ENCODE results near the gene CEP85. TPM values are rescaled to one million over a fixed set of nuclear protein-coding genes. Genes with fewer than 3 reads are reported as not detected.

Gene CEP85
- total and polyA plus RNA-seq, 2 of the 13 experiments (the other 11 are each of a cell fraction or from before 2014, with no cell fraction given) = 16.1 to 26.7 TPM

- peak; percentile 31; the same call in 1 of the 2 replicates for TF ChIP-seq MXD4 (CRISPR knock-in tag; IDR thresholded peaks at IDR 0.05)
- TF ChIP-seq ZNF160 (CRISPR knock-in tag; IDR thresholded peaks at IDR 0.05) = peak; percentile 52; the same call in 1 of the 2 replicates
- TF ChIP-seq, protein P1, sequence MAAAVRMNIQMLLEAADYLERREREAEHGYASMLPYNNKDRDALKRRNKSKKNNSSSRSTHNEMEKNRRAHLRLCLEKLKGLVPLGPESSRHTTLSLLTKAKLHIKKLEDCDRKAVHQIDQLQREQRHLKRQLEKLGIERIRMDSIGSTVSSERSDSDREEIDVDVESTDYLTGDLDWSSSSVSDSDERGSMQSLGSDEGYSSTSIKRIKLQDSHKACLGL (CRISPR knock-in tag; IDR thresholded peaks at IDR 0.05) = peak; percentile 83; the same call in 1 of the 2 replicates
- TF ChIP-seq NCOR1 (IDR thresholded peaks at IDR 0.05; ENCODE audit: borderline replicate concordance, low read length) = peak; percentile 44; the same call in 1 of the 2 replicates
- TF ChIP-seq, protein P2, sequence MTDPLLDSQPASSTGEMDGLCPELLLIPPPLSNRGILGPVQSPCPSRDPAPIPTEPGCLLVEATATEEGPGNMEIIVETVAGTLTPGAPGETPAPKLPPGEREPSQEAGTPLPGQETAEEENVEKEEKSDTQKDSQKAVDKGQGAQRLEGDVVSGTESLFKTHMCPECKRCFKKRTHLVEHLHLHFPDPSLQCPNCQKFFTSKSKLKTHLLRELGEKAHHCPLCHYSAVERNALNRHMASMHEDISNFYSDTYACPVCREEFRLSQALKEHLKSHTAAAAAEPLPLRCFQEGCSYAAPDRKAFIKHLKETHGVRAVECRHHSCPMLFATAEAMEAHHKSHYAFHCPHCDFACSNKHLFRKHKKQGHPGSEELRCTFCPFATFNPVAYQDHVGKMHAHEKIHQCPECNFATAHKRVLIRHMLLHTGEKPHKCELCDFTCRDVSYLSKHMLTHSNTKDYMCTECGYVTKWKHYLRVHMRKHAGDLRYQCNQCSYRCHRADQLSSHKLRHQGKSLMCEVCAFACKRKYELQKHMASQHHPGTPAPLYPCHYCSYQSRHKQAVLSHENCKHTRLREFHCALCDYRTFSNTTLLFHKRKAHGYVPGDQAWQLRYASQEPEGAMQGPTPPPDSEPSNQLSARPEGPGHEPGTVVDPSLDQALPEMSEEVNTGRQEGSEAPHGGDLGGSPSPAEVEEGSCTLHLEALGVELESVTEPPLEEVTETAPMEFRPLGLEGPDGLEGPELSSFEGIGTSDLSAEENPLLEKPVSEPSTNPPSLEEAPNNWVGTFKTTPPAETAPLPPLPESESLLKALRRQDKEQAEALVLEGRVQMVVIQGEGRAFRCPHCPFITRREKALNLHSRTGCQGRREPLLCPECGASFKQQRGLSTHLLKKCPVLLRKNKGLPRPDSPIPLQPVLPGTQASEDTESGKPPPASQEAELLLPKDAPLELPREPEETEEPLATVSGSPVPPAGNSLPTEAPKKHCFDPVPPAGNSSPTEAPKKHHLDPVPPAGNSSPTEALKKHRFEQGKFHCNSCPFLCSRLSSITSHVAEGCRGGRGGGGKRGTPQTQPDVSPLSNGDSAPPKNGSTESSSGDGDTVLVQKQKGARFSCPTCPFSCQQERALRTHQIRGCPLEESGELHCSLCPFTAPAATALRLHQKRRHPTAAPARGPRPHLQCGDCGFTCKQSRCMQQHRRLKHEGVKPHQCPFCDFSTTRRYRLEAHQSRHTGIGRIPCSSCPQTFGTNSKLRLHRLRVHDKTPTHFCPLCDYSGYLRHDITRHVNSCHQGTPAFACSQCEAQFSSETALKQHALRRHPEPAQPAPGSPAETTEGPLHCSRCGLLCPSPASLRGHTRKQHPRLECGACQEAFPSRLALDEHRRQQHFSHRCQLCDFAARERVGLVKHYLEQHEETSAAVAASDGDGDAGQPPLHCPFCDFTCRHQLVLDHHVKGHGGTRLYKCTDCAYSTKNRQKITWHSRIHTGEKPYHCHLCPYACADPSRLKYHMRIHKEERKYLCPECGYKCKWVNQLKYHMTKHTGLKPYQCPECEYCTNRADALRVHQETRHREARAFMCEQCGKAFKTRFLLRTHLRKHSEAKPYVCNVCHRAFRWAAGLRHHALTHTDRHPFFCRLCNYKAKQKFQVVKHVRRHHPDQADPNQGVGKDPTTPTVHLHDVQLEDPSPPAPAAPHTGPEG (CRISPR knock-in tag; IDR thresholded peaks at IDR 0.05) = peak; percentile 65; the same call in 1 of the 2 replicates
- peak; percentile 37; the same call in 1 of the 2 replicates for TF ChIP-seq ELF3 (CRISPR knock-in tag; IDR thresholded peaks at IDR 0.05)
- no peak for TF ChIP-seq MAFG (CRISPR knock-in tag; IDR thresholded peaks at IDR 0.05)
- TF ChIP-seq TOPORS (CRISPR knock-in tag; IDR thresholded peaks at IDR 0.05) = peak; percentile 29; the same call in 1 of the 2 replicates
- TF ChIP-seq, protein P3, sequence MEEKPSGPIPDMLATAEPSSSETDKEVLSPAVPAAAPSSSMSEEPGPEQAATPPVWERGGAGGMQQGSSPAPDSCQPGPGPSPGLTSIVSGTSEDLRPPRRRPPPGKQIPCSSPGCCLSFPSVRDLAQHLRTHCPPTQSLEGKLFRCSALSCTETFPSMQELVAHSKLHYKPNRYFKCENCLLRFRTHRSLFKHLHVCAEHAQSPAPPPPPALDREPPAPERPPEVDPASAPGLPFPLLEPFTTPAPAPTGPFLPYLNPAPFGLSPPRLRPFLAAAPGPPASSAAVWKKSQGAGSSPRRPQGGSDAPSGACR (CRISPR knock-in tag; IDR thresholded peaks at IDR 0.05) = no peak
- 0 out of 2 replicates have a peak, but pooled peaks have one; percentile 40 for TF ChIP-seq ZNF746 (CRISPR knock-in tag; IDR thresholded peaks at IDR 0.05)
- TF ChIP-seq ETV5 (CRISPR knock-in tag; IDR thresholded peaks at IDR 0.05; ENCODE audit: borderline replicate concordance) = peak; percentile 24; the same call in 1 of the 2 replicates
- no peak for TF ChIP-seq HOXA9 (CRISPR knock-in tag; IDR thresholded peaks at IDR 0.05; ENCODE audit: borderline replicate concordance)
- TF ChIP-seq ZNF432 (CRISPR knock-in tag; IDR thresholded peaks at IDR 0.05; ENCODE audit: borderline replicate concordance) = no peak
- TF ChIP-seq ZNF501 (CRISPR knock-in tag; IDR thresholded peaks at IDR 0.05) = peak; percentile 57; the same call in 1 of the 2 replicates
- TF ChIP-seq ZBTB38 (CRISPR knock-in tag; IDR thresholded peaks at IDR 0.05) = no peak
- peak; percentile 32; the same call in 1 of the 2 replicates for TF ChIP-seq ZNF44 (CRISPR knock-in tag; IDR thresholded peaks at IDR 0.05)
- TF ChIP-seq HNRNPL (IDR thresholded peaks at IDR 0.05; ENCODE audit: low read depth, low read length) = peak; percentile 96
- TF ChIP-seq, protein P4, sequence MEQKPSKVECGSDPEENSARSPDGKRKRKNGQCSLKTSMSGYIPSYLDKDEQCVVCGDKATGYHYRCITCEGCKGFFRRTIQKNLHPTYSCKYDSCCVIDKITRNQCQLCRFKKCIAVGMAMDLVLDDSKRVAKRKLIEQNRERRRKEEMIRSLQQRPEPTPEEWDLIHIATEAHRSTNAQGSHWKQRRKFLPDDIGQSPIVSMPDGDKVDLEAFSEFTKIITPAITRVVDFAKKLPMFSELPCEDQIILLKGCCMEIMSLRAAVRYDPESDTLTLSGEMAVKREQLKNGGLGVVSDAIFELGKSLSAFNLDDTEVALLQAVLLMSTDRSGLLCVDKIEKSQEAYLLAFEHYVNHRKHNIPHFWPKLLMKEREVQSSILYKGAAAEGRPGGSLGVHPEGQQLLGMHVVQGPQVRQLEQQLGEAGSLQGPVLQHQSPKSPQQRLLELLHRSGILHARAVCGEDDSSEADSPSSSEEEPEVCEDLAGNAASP (CRISPR knock-in tag; IDR thresholded peaks at IDR 0.05; ENCODE audit: borderline replicate concordance) = peak; percentile 86; the same call in 1 of the 2 replicates
- peak; percentile 62; the same call in 1 of the 2 replicates for TF ChIP-seq YEATS2 (CRISPR knock-in tag; IDR thresholded peaks at IDR 0.05; ENCODE audit: borderline replicate concordance)
- no peak for TF ChIP-seq ZNF619 (CRISPR knock-in tag; IDR thresholded peaks at IDR 0.05)
- TF ChIP-seq SMAD9 (CRISPR knock-in tag; IDR thresholded peaks at IDR 0.05) = no peak
Observed at GRCh38 chr1:26225033-26225831, 8.8 kb upstream of the CEP85 start (continued).

All from HepG2 (cell line).